ENCODE measurements around the gene UTP14C. TPM values are rescaled to one million over a fixed set of nuclear protein-coding genes. Genes with fewer than 3 reads are reported as not detected.

Gene UTP14C
- total RNA-seq, 1 donor from 2014 or later: 4.0 TPM

DNA sequence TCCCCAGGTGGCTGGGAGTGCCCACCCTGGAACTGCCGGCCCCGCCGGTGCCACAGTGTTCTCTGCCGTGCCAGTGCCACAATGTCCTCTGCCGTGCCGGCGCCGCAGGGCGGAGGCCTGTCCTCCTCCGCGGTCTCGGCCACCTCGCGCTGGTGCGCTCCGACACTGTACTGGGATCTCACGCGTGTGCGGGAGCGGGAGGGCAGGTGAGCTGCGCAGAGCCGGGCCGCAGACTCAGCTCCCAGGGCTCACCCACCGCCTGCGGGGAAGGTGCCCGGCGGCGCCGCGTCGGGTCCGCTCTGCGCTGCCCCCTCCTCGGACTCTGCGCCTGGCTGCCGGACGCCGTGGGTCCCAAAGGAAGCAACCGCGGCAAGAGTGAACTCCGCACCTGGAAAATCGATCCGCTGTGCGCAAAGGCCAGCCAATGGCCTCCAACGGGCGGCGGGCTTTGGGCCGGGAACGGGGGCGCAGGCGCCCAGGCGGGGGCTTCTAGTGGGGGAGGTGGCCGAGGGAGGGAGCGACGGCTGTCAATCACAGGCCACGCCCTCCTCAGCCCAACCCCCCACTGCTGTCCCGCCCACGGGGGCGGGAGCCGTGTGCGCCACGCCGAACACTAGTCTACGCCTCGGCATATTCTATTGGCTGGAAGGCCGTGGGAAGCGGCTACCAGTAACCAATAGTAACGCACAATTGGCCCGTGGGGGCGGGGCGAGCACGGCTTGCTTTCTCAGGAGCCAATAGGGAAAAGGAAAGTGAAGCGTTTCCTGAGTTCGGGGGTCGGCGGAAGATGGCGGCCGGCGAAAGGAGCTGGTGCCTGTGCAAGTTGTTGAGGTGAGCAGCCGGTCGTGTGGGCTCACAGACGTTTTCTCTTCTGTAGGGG, 12.6 kb upstream of the UTP14C start, which contains the start of gene ALG11:
Gene ALG11, plus strand, starts transcription at position 767 of the 880 bp plus-strand sequence. Its CDS starts 21 bp downstream, at position 788.
- Histone ChIP-seq H3K4me3 (peak within 1 kb of the TSS; percentile 73 to 75), H3K27me3 (no peaks in the 10 kb centered on the region), H3K4me1 (peaks cover 0 to 9% of the 10 kb centered on the region in 2 donors), H3K9me3 (no peaks in the 10 kb centered on the region), H3K36me3 (no peaks in the 10 kb centered on the region), H3K27ac (peak within 1 kb of the TSS; percentile 65 to 70)
- DNase-seq (ENCODE audit: low spot score in 2 of 2): peak; percentile 97 to 100
- intact Hi-C loops (cut with DNase I): loop anchor here (1.0 to 5.0 kb wide), 6 partner anchors 116 to 560 kb away; partner anchors contain the start of genes CKAP2, DHRS12, INTS6 and WDFY2
- TF ChIP-seq, protein P1, sequence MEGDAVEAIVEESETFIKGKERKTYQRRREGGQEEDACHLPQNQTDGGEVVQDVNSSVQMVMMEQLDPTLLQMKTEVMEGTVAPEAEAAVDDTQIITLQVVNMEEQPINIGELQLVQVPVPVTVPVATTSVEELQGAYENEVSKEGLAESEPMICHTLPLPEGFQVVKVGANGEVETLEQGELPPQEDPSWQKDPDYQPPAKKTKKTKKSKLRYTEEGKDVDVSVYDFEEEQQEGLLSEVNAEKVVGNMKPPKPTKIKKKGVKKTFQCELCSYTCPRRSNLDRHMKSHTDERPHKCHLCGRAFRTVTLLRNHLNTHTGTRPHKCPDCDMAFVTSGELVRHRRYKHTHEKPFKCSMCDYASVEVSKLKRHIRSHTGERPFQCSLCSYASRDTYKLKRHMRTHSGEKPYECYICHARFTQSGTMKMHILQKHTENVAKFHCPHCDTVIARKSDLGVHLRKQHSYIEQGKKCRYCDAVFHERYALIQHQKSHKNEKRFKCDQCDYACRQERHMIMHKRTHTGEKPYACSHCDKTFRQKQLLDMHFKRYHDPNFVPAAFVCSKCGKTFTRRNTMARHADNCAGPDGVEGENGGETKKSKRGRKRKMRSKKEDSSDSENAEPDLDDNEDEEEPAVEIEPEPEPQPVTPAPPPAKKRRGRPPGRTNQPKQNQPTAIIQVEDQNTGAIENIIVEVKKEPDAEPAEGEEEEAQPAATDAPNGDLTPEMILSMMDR (IDR thresholded peaks at IDR 0.05): no peak

DNA sequence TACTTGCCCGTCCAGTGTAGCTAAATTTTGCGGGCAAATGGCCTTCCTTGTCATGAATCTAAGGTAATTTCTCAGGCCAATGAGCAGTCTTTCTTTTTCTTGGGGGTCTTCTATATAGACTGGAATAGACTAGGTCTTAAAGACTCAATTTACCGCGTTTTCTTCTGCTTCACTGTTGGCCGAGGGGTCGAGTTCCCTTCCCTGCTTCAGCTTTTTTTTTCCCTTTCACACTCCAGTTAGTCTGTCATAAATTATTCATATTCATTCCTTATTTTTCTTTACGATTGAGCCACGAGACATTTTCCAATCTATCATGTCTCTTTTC, 12.0 kb upstream of the UTP14C start:
- peaks cover 0 to 9% of the 10 kb centered on the region in 2 donors for H3K4me1 ChIP-seq
- no peaks in the 10 kb centered on the region for H3K9me3 ChIP-seq
- H3K4me3 ChIP-seq: peak overlapping the region; percentile 73 to 75
- TF ChIP-seq, protein P1 (IDR thresholded peaks at IDR 0.05): no peak
- H3K27ac ChIP-seq: peak overlapping the region; percentile 22 to 65
- H3K36me3 ChIP-seq: no peaks in the 10 kb centered on the region
- no peak for DNase-seq (ENCODE audit: low spot score in 2 of 2)
- H3K27me3 ChIP-seq: no peaks in the 10 kb centered on the region
- intact Hi-C loops (cut with DNase I): loop anchor here (1.0 to 5.0 kb wide), 6 partner anchors 116 to 560 kb away; partner anchors contain the start of genes CKAP2, DHRS12, INTS6 and WDFY2

DNA sequence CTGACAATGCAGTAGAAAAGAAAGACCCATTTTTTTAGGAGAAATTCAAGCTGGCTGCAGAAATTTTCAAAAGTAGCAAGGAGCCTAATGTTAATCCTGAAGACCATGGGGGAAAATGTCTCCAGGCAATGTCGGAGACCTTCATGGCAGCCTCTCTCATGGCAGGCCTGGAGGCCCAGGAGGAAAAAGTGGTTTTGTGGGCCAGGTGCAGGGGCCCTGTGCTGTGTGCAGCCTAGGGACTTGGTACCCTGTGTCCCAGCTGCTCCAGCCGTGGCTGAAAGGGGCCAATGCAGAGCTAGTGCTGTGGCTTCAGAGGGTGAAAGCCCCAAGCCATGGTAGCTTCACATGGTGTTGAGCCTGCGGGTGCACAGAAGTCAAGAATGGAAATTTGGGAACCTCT, 8.2 kb upstream of the UTP14C start:
- Histone ChIP-seq H3K27me3 (no peaks in the 10 kb centered on the region), H3K4me1 (peaks cover 0 to 9% of the 10 kb centered on the region in 2 donors), H3K9me3 (no peaks in the 10 kb centered on the region), H3K36me3 (peaks cover 15 to 24% of the 10 kb centered on the region in 2 donors), H3K4me3 (no peak overlapping the region), H3K27ac (no peak overlapping the region)
- no peak for DNase-seq (ENCODE audit: low spot score in 2 of 2)
- TF ChIP-seq, protein P1 (IDR thresholded peaks at IDR 0.05): no peak
- intact Hi-C loops (cut with DNase I): no loop called here

DNA sequence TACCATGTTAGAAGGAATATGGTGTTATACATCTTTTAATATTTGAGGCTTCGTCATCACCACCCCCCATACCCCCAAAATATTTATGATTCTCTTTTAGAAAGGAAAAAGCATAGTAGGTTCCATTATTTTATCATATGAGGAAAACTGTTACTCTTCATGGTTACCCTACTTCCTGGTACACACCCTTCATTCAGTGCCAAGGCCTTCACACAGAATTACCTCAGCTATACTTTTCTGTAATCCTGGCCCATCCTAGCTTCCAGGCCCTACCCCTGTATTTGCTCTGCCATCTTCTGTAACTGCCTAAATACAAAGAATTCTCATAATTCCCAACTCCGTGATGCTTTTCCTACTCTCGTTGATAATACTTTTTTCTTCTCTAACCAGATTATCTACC, 4.3 kb upstream of the UTP14C start:
- TF ChIP-seq, protein P1 (IDR thresholded peaks at IDR 0.05): no peak
- Histone ChIP-seq H3K27ac (no peak overlapping the region), H3K27me3 (no peaks in the 10 kb centered on the region), H3K9me3 (peaks cover 0 to 4% of the 10 kb centered on the region in 2 donors), H3K4me3 (no peak overlapping the region), H3K4me1 (no peaks in the 10 kb centered on the region), H3K36me3 (peaks cover 46 to 62% of the 10 kb centered on the region in 2 donors)
- no peak for DNase-seq (ENCODE audit: low spot score in 2 of 2)
- intact Hi-C loops (cut with DNase I): no loop called here

DNA sequence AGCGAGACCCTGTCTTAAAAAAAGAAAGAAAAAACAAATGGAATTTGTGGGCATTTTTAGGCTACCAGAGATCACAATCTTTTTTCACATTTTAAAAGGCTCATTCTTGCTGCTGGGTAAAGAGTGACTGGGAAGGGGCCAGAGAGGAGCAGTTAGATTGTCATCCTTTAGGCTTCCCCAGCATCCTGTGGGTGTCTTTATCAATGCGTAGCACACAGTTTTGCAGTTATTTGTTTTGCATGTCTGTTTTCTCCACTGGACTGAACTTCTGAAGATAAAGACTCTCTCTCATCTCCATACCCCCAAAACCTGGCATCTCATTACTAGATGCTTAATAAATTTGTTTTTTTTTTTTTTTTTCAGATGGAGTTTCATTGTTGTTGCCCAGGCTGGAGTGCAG, 2.1 kb upstream of the UTP14C start:
- Histone ChIP-seq H3K27ac (no peak overlapping the region), H3K9me3 (peaks cover 4 to 6% of the 10 kb centered on the region in 2 donors), H3K27me3 (no peaks in the 10 kb centered on the region), H3K4me1 (no peaks in the 10 kb centered on the region), H3K4me3 (no peak overlapping the region), H3K36me3 (peaks cover 59 to 84% of the 10 kb centered on the region in 2 donors)
- intact Hi-C loops (cut with DNase I): no loop called here
- TF ChIP-seq, protein P1 (IDR thresholded peaks at IDR 0.05): no peak
- DNase-seq (ENCODE audit: low spot score in 2 of 2): no peak
